ENCODE measurements around the gene STUM.

DNA sequence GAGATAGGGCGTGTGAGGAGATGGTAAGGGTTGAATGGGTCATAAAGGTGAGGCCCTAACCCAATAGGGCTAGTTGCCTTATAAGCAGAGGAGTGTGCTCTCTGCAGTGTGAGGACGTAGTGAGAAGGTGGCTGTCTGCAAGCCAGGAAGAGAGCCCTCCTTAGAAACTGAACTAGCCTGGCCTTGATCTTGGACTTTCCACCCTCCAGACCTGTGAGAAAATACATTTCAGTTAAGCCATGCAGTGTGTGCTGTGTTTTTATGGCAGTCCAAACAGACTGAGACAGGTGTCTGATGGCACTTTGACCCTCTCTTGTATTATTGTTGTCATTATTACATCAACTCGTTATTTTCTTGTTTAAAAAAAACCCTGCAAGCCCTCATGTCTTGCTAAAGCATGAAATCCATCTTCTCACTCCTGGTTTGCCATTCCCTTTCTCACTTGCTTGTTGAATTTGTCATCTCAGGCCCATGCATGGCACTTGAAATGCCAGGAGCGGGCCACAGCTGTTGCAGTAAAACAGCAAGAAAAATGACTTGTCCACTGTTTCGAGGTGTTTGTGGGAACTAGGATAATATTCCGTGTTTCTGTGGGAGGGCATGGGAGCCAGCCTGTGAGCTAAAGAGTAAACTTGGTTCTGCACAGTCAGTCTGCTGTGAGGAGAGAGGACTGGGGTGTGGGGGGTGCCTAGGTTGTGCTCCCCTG lies 78.6 kb downstream of the STUM start:
- TF ChIP-seq TARDBP (IDR thresholded peaks at IDR 0.05) (no peak), FOXA1 (IDR thresholded peaks at IDR 0.05) (no peak), SP1 (IDR thresholded peaks at IDR 0.05) (no peak), BHLHE40 (IDR thresholded peaks at IDR 0.05; ENCODE audit: borderline replicate concordance) (no peak), CTBP1 (IDR thresholded peaks at IDR 0.05; ENCODE audit: borderline replicate concordance) (no peak), SUZ12 (IDR thresholded peaks at IDR 0.05) (no peak), ZNF384 (IDR thresholded peaks at IDR 0.05) (no peak), ARNT (IDR thresholded peaks at IDR 0.05) (no peak), FOXM1 (IDR thresholded peaks at IDR 0.05; ENCODE audit: borderline replicate concordance) (no peak), FOXK2 (IDR thresholded peaks at IDR 0.05) (no peak), NFRKB (IDR thresholded peaks at IDR 0.05) (no peak)
- TF ChIP-seq, protein P1, sequence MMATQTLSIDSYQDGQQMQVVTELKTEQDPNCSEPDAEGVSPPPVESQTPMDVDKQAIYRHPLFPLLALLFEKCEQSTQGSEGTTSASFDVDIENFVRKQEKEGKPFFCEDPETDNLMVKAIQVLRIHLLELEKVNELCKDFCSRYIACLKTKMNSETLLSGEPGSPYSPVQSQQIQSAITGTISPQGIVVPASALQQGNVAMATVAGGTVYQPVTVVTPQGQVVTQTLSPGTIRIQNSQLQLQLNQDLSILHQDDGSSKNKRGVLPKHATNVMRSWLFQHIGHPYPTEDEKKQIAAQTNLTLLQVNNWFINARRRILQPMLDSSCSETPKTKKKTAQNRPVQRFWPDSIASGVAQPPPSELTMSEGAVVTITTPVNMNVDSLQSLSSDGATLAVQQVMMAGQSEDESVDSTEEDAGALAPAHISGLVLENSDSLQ (IDR thresholded peaks at IDR 0.05) = no peak

Data from HEK293T (cell line).